ENCODE data around the gene PTPN1. TPM values are rescaled to one million over a fixed set of nuclear protein-coding genes. Genes with fewer than 3 reads are reported as not detected.

The PTPN1 gene
- total RNA-seq, 1 donor from 2014 or later = 78.2 TPM

GRCh38 chr20:50515471-50516106, 5.4 kb downstream of the PTPN1 start:
- no peak overlapping the region for H3K4me3 ChIP-seq
- no peaks in the 10 kb centered on the region for H3K36me3 ChIP-seq
- DNase-seq = no peak
- H3K4me1 ChIP-seq = peaks cover 95% of the 10 kb centered on the region
- no peak for TF ChIP-seq CTCF (IDR thresholded peaks at IDR 0.05)
- intact Hi-C loops (cut with DNase I) = loop anchor here (10.0 kb wide), 1 partner anchor 59 kb away; no protein-coding TSS in a partner anchor
- H3K9me3 ChIP-seq = no peaks in the 10 kb centered on the region
- H3K27ac ChIP-seq = no peak overlapping the region
- no peaks in the 10 kb centered on the region for H3K27me3 ChIP-seq (ENCODE audit: low read depth)
- ATAC-seq = no peak

GRCh38 chr20:50516180-50516934, 6.2 kb downstream of the PTPN1 start:
- H3K4me3 ChIP-seq = no peak overlapping the region
- no peak for TF ChIP-seq CTCF (IDR thresholded peaks at IDR 0.05)
- no peaks in the 10 kb centered on the region for H3K36me3 ChIP-seq
- H3K4me1 ChIP-seq = peaks cover 97% of the 10 kb centered on the region
- DNase-seq (no peak), ATAC-seq (no peak)
- no peak overlapping the region for H3K27ac ChIP-seq
- H3K9me3 ChIP-seq = no peaks in the 10 kb centered on the region
- intact Hi-C loops (cut with DNase I) = loop anchor here (10.0 kb wide), 1 partner anchor 58 kb away; no protein-coding TSS in a partner anchor
- no peaks in the 10 kb centered on the region for H3K27me3 ChIP-seq (ENCODE audit: low read depth)

GRCh38 chr20:50516935-50517816, 7.0 kb downstream of the PTPN1 start:
- TF ChIP-seq CTCF (IDR thresholded peaks at IDR 0.05) = no peak
- H3K27ac ChIP-seq = peak overlapping the region; percentile 53
- H3K4me3 ChIP-seq = peak overlapping the region; percentile 7
- intact Hi-C loops (cut with DNase I) = loop anchor here (10.0 kb wide), 1 partner anchor 58 kb away; no protein-coding TSS in a partner anchor
- ATAC-seq (no peak), DNase-seq (no peak)
- H3K27me3 ChIP-seq (ENCODE audit: low read depth) = no peaks in the 10 kb centered on the region
- peaks cover 99% of the 10 kb centered on the region for H3K4me1 ChIP-seq
- H3K9me3 ChIP-seq = no peaks in the 10 kb centered on the region
- H3K36me3 ChIP-seq = no peaks in the 10 kb centered on the region

- no peak for DNase-seq
- TF ChIP-seq CTCF (IDR thresholded peaks at IDR 0.05) = no peak
- Histone ChIP-seq H3K4me1 (peaks cover 98% of the 10 kb centered on the region), H3K9me3 (no peaks in the 10 kb centered on the region), H3K27ac (peak overlapping the region; percentile 53), H3K36me3 (no peaks in the 10 kb centered on the region), H3K4me3 (peak overlapping the region; percentile 7), H3K27me3 (ENCODE audit: low read depth) (no peaks in the 10 kb centered on the region)
- ATAC-seq = no peak
- intact Hi-C loops (cut with DNase I) = loop anchor here (10.0 kb wide), 1 partner anchor 57 kb away; no protein-coding TSS in a partner anchor
Measured at GRCh38 chr20:50517817-50518154, 7.6 kb downstream of the PTPN1 start.

GRCh38 chr20:50518270-50518721, 8.1 kb downstream of the PTPN1 start:
- H3K9me3 ChIP-seq = no peaks in the 10 kb centered on the region
- peak in 1 of 2 donors; percentile 48 for ATAC-seq
- DNase-seq = no peak
- H3K4me1 ChIP-seq = peaks cover 98% of the 10 kb centered on the region
- no peaks in the 10 kb centered on the region for H3K27me3 ChIP-seq (ENCODE audit: low read depth)
- no peaks in the 10 kb centered on the region for H3K36me3 ChIP-seq
- peak overlapping the region; percentile 7 for H3K4me3 ChIP-seq
- TF ChIP-seq CTCF (IDR thresholded peaks at IDR 0.05) = no peak
- intact Hi-C loops (cut with DNase I) = loop anchor here (10.0 kb wide), 1 partner anchor 57 kb away; no protein-coding TSS in a partner anchor
- H3K27ac ChIP-seq = peak overlapping the region; percentile 53
